C4-2B (cell line): ENCODE data around the gene ADGB.

Experiments
- H3K27ac ChIP-seq: fragments of 450-650 bp; 2 replicates; pipeline ENCODE4 v1.5.1; 2017
- ZFX ChIP-seq: fragments of 450-650 bp; IDR thresholded peaks from 2 replicates; pipeline ENCODE4 v1.6.1; 2017
- TF ChIP-seq, protein P1 (sequence below): fragments of 450-650 bp; conservative IDR thresholded peaks from 2 replicates; pipeline ENCODE4 v1.5.1; 2017; ENCODE audit warnings: mild to moderate bottlenecking

Gene ADGB

DNA sequence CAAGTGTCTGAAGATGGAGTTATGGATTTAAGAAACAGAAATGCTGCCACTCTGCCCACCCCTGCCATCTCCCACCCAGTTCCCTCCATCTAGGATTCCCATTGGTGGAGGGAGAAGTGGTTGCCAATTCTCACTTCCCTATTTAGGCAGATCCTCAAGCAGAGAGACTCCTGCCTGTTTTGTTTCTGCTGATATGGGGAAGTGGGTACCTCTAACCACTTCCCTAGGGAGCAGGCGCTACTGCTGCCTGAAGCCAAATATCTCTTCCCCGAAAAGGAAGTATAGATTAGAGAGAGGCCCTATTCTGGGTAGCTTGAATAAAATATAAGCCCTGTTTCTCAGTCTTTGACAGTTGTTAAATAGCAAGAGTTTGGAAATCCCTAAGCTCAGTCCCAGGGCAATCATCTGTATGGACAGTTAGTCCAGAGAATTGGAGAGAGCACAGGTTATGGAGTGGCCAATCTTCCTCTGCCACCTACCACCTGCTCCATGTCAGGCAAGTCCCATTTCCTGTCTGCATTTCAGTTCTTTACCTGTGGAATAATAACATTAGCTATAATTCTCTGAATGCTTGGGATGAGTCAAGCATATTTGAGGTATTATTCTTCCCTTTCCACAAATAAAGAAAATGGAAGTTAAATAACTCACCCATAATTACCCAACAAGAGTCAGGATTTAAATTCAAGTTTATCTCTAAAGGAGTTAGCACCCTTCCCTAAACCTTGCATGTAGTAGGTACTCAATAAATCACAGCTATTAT is 2.6 kb upstream of the ADGB start:
- H3K27ac ChIP-seq, result no peak overlapping the region
- no peak for TF ChIP-seq ZFX

DNA sequence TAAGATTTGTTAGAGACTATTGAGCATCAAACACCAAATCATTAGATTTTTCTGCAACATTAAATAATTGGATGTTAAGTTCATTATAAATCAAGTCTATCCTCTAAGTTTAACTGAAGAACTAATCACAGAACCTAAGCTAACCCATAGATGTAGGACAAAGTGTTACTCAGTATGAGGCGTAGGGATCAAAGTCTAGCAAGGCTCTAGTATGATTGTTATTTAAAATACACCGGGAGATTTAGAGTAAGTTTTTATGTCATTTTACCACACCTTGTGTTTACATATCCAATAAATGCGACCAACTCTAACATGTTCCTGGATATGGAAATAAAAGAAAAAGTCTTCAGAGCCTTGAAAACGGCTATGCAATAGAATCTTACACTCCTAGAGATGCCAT is 2.6 kb downstream of the ADGB start:
- TF ChIP-seq, protein P1, sequence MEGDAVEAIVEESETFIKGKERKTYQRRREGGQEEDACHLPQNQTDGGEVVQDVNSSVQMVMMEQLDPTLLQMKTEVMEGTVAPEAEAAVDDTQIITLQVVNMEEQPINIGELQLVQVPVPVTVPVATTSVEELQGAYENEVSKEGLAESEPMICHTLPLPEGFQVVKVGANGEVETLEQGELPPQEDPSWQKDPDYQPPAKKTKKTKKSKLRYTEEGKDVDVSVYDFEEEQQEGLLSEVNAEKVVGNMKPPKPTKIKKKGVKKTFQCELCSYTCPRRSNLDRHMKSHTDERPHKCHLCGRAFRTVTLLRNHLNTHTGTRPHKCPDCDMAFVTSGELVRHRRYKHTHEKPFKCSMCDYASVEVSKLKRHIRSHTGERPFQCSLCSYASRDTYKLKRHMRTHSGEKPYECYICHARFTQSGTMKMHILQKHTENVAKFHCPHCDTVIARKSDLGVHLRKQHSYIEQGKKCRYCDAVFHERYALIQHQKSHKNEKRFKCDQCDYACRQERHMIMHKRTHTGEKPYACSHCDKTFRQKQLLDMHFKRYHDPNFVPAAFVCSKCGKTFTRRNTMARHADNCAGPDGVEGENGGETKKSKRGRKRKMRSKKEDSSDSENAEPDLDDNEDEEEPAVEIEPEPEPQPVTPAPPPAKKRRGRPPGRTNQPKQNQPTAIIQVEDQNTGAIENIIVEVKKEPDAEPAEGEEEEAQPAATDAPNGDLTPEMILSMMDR, result no peak
- TF ChIP-seq ZFX, result no peak
- no peak overlapping the region for H3K27ac ChIP-seq

DNA sequence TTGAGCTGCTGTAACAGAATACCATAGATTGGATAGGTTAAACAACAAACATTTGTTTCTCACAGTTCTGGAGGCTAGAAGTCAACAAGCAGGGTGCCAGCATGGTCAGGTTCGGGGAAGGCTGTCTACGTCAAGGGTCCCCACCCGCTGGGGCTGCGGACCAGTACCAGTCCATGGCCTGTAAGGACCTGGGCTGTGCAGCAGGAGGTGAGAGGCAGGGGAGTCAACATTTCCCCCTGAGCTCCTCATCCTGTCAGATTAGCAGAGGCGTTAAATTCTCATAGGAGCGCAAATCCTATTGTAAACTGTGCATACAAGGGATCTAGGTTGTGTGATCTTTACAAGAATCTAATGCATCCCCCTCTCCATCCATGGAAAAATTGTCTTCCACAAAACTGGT is 3.8 kb downstream of the ADGB start:
- no peak overlapping the region for H3K27ac ChIP-seq
- no peak for TF ChIP-seq ZFX
- TF ChIP-seq, protein P1, result no peak

DNA sequence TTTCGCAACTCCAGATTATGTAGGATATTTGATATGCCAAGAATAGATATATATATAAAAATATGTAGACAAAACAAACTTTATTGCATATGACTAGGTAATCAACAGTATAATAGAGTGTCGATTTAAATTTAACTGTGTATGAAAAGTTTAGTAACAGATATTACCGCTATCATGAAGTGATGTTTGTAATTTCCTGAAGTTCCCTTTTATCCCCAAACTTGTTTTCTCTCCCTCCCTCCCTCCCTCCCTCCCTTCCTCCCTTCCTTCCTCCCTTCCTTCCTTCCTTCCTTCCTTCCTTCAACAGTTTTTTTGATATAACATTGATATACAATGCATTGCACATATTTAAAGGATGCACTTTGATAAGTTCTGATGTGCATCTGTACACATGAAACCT is 15.2 kb downstream of the ADGB start:
- no peak for TF ChIP-seq ZFX
- TF ChIP-seq, protein P1, result no peak
- no peak overlapping the region for H3K27ac ChIP-seq

DNA sequence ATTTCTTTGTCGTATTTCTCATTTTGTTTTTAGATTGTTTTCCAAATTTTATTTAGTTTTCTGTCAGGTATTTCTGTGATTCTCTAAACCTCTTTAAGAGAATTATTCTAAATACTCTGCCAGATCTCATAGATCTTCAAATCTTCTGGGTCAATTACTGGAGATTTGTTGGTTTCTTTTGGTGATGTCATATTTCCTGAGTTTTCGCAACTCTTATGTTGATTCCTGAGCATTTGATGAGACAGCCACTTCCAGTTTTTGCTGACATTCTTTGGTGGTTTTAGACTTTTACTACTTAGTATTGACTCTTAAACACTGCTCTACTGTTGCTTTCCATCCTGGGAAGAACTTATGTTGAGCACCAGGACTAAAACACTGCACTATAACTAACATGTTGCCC is 21.9 kb downstream of the ADGB start:
- H3K27ac ChIP-seq, result no peak overlapping the region
- no peak for TF ChIP-seq ZFX
- TF ChIP-seq, protein P1, result no peak

DNA sequence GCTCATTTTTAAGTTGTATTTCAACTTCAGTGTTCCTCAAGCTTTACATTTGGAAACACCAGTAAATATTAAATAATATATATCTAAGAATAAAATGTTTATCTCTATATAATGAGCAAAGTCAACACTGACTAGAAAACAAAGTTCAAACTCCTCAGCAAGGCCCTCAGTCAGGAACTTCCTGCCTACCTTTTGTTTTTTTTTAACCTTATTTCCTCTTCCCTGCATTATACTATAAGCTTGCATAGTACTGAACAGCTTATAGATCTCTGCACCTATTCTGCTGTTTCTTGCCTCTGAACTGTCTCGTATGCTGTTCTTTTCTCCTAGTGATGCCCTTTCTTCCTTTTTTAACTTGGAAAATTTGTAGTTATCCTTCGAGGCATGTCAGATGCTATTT is 29.6 kb downstream of the ADGB start:
- TF ChIP-seq ZFX, result no peak
- TF ChIP-seq, protein P1, result no peak
- no peak overlapping the region for H3K27ac ChIP-seq

DNA sequence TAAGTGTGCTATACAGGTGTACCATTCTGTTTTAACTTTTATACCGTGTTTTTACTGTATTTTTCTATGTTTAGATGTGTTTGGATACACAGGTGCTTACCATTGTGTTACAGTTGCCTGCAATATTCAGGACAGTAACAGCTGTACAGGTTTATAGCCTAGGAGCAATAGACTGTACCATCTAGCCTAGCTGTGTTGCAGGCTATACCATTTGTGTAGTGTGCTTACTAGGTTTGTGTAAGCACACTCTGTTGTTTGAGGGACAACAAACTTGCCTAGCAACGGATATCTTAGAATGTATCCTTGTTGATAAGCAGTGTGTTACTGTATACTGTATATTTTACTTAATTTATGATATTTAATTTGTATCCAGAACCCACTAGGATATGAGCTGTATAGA is 35.2 kb downstream of the ADGB start:
- TF ChIP-seq ZFX, result no peak
- H3K27ac ChIP-seq, result no peak overlapping the region

DNA sequence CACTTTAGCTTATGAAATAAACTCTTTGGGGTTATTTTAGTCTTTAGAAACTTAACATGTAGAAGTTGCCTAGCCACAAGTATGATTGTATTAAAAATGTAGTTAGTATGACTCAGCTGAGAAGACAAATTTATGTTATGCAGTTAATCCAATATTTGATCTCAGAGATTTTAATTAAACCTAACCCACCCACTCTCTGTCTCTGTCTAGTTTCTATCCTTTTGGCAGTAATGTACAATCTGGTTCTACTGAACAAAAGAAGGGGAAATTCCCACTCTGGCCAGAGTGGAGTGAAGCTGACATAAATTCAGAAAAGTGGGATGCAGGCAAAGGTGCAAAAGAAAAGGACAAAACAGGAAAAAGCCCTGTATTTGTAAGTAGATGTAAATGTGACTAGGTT is 36.4 kb downstream of the ADGB start:
- TF ChIP-seq ZFX, result no peak
- TF ChIP-seq, protein P1, result no peak
- no peak overlapping the region for H3K27ac ChIP-seq
